Measurements from ENCODE around the gene MVB12B. TPM values are rescaled to one million over a fixed set of nuclear protein-coding genes. Genes with fewer than 3 reads are reported as not detected.

Gene MVB12B
- total RNA-seq, 1 experiment from 2014 or later: 5.7 TPM

- Mint-ChIP-seq H3K4me1 (no peaks in the 10 kb centered on the region; the same call in 1 of the 2 replicates), H3K36me3 (no peaks in the 10 kb centered on the region), H3K9me3 (no peaks in the 10 kb centered on the region), H3K27me3 (ENCODE audit: low read depth) (no peaks in the 10 kb centered on the region), H3K27ac (no peak overlapping the region), H3K4me3 (no peak overlapping the region)
- TF ChIP-seq MLX (CRISPR knock-in tag; IDR thresholded peaks at IDR 0.05) (no peak), NFATC4 (CRISPR knock-in tag; IDR thresholded peaks at IDR 0.05) (no peak), GABPB1 (CRISPR knock-in tag; IDR thresholded peaks at IDR 0.05) (no peak), ZNF416 (CRISPR knock-in tag; IDR thresholded peaks at IDR 0.05) (no peak), ELF4 (CRISPR knock-in tag; IDR thresholded peaks at IDR 0.05; ENCODE audit: low read depth) (no peak), ESRRA (CRISPR knock-in tag; IDR thresholded peaks at IDR 0.05; ENCODE audit: borderline replicate concordance) (no peak), ZNF423 (CRISPR knock-in tag; IDR thresholded peaks at IDR 0.05) (no peak), TEAD1 (CRISPR knock-in tag; IDR thresholded peaks at IDR 0.05) (no peak), ZNF121 (CRISPR knock-in tag; IDR thresholded peaks at IDR 0.05) (no peak), KAT7 (CRISPR knock-in tag; IDR thresholded peaks at IDR 0.05; ENCODE audit: borderline replicate concordance) (no peak), ETV6 (CRISPR knock-in tag; IDR thresholded peaks at IDR 0.05) (no peak), MAX (CRISPR knock-in tag; IDR thresholded peaks at IDR 0.05) (no peak), ATF1 (CRISPR knock-in tag; IDR thresholded peaks at IDR 0.05) (no peak), E2F1 (CRISPR knock-in tag; IDR thresholded peaks at IDR 0.05) (no peak)
- TF ChIP-seq, protein P1, sequence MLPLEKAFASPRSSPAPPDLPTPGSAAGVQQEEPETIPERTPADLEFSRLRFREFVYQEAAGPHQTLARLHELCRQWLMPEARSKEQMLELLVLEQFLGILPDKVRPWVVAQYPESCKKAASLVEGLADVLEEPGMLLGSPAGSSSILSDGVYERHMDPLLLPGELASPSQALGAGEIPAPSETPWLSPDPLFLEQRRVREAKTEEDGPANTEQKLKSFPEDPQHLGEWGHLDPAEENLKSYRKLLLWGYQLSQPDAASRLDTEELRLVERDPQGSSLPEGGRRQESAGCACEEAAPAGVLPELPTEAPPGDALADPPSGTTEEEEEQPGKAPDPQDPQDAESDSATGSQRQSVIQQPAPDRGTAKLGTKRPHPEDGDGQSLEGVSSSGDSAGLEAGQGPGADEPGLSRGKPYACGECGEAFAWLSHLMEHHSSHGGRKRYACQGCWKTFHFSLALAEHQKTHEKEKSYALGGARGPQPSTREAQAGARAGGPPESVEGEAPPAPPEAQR (CRISPR knock-in tag; IDR thresholded peaks at IDR 0.05): no peak
- ATAC-seq (no peak), DNase-seq (ENCODE audit: low spot score) (no peak)
- POLR2A ChIA-PET: no interaction called here
- CTCF ChIA-PET: interaction anchor here (0.7 to 2.2 kb wide), 2 partner anchors 183 to 192 kb away, joined by 5 to 6 read pairs; no protein-coding TSS in a partner anchor
These were observed 26.8 kb upstream of the MVB12B start for GRCh38 chr9:126299706-126300276.

DNA sequence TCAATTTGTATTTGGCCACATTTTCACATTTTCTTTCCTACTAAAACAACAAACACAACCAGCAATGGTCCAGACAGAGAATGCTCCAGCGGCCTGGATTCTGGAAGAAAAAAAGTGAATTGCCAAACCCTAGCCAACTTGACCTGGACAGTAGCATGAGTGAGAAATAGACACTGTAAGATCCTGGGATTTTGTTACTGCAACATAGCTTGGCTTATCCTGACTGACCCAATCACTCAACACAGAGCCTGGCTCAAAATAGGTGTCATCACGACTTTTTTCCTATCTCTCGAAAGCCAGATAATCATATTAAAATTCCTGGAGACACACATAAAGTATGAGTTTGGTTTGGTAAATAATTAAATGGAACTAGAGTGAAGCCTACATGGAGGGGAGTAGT, 25.4 kb upstream of the MVB12B start:
- ChIA-PET POLR2A (no interaction called here), CTCF (interaction anchor here (0.6 to 4.1 kb wide), 8 partner anchors 8 to 190 kb away, joined by 3 to 23 read pairs (median 5); partner anchors contain the start of gene MVB12B)
- ATAC-seq (no peak), DNase-seq (ENCODE audit: low spot score) (no peak)
- no peaks in the 10 kb centered on the region for H3K27me3 Mint-ChIP-seq (ENCODE audit: low read depth)
- no peak overlapping the region for H3K27ac Mint-ChIP-seq
- no peaks in the 10 kb centered on the region for H3K36me3 Mint-ChIP-seq
- no peak overlapping the region for H3K4me3 Mint-ChIP-seq
- H3K4me1 Mint-ChIP-seq: no peaks in the 10 kb centered on the region; the same call in 1 of the 2 replicates
- no peaks in the 10 kb centered on the region for H3K9me3 Mint-ChIP-seq
- no peak for TF ChIP-seq NFE2L1 (CRISPR knock-in tag; IDR thresholded peaks at IDR 0.05)
- no peak for TF ChIP-seq ZNF138 (CRISPR knock-in tag; conservative IDR thresholded peaks at IDR 0.05)
- no peak for TF ChIP-seq MLX (CRISPR knock-in tag; IDR thresholded peaks at IDR 0.05)
- TF ChIP-seq NR1H2 (CRISPR knock-in tag; IDR thresholded peaks at IDR 0.05): no peak
- no peak for TF ChIP-seq HMGA2 (CRISPR knock-in tag; IDR thresholded peaks at IDR 0.05)
- no peak for TF ChIP-seq IRF2 (CRISPR knock-in tag; IDR thresholded peaks at IDR 0.05; ENCODE audit: borderline replicate concordance, low read depth)
- no peak for TF ChIP-seq TEAD1 (CRISPR knock-in tag; IDR thresholded peaks at IDR 0.05)
- TF ChIP-seq ERG (CRISPR knock-in tag; IDR thresholded peaks at IDR 0.05): no peak
- TF ChIP-seq, protein P2, sequence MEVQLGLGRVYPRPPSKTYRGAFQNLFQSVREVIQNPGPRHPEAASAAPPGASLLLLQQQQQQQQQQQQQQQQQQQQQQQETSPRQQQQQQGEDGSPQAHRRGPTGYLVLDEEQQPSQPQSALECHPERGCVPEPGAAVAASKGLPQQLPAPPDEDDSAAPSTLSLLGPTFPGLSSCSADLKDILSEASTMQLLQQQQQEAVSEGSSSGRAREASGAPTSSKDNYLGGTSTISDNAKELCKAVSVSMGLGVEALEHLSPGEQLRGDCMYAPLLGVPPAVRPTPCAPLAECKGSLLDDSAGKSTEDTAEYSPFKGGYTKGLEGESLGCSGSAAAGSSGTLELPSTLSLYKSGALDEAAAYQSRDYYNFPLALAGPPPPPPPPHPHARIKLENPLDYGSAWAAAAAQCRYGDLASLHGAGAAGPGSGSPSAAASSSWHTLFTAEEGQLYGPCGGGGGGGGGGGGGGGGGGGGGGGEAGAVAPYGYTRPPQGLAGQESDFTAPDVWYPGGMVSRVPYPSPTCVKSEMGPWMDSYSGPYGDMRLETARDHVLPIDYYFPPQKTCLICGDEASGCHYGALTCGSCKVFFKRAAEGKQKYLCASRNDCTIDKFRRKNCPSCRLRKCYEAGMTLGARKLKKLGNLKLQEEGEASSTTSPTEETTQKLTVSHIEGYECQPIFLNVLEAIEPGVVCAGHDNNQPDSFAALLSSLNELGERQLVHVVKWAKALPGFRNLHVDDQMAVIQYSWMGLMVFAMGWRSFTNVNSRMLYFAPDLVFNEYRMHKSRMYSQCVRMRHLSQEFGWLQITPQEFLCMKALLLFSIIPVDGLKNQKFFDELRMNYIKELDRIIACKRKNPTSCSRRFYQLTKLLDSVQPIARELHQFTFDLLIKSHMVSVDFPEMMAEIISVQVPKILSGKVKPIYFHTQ (CRISPR knock-in tag; IDR thresholded peaks at IDR 0.05): no peak
- no peak for TF ChIP-seq SMAD4 (CRISPR knock-in tag; IDR thresholded peaks at IDR 0.05)
- no peak for TF ChIP-seq ZNF219 (CRISPR knock-in tag; IDR thresholded peaks at IDR 0.05; ENCODE audit: borderline replicate concordance)
- TF ChIP-seq MYBL2 (CRISPR knock-in tag; IDR thresholded peaks at IDR 0.05): no peak
- no peak for TF ChIP-seq CREB1 (CRISPR knock-in tag; IDR thresholded peaks at IDR 0.05)
- no peak for TF ChIP-seq JAZF1 (CRISPR knock-in tag; IDR thresholded peaks at IDR 0.05)
- TF ChIP-seq OVOL2 (CRISPR knock-in tag; IDR thresholded peaks at IDR 0.05; ENCODE audit: borderline replicate concordance): no peak

Measured in WTC11 (cell line).